Sigmoid colon (tissue), 7 donors: ENCODE data around the gene FHOD3. TPM values are rescaled to one million over a fixed set of nuclear protein-coding genes. Genes with fewer than 3 reads are reported as not detected.

Source experiments
- DNase-seq: peaks from one replicate; pipeline ENCODE4 v3.0.0-alpha.2; 2019
- H3K27ac ChIP-seq, 4 donors: fragments of 200-600 bp; sonication (generic); one replicate each; pipeline ENCODE4 v1.5.1; 2016 to 2019; ENCODE audit warnings: mild to moderate bottlenecking in 1 of 4
- H3K27me3 ChIP-seq, 3 donors: fragments of 200-600 bp; sonication (generic); one replicate each; pipeline ENCODE4 v1.5.1; 2019; ENCODE audit warnings: mild to moderate bottlenecking in 1 of 3
- H3K36me3 ChIP-seq, 4 donors: fragments of 200-600 bp; sonication (generic); one replicate each; pipeline ENCODE4 v1.5.1; 2016 to 2019
- H3K4me1 ChIP-seq, 4 donors: fragments of 200-600 bp; sonication (generic); one replicate each; pipeline ENCODE4 v1.5.1; 2017 to 2019
- H3K4me3 ChIP-seq, 4 donors: fragments of 200-600 bp; sonication (generic); one replicate each; pipeline ENCODE4 v1.5.1; 2017 to 2019; ENCODE audit warnings: mild to moderate bottlenecking in 2 of 4, moderate library complexity in 1 of 4
- H3K9me3 ChIP-seq, 4 donors: fragments of 200-600 bp in 3 of 4; sonication (generic) in 3 of 4; one replicate each; pipeline versions ENCODE4 v1.5.1 to v1.6.1; 2013 to 2019
- CTCF ChIP-seq, 4 experiments: fragments of 450-650 bp in 3 of 4; fragments of 200-600 bp in 1 of 4; IDR thresholded peaks; one replicate each; pipeline ENCODE4 v1.5.1; 2016 to 2019; ENCODE audit warnings: antibody characterized with exemption in 4 of 4, mild to moderate bottlenecking in 3 of 4, moderate library complexity in 2 of 4
- EP300 ChIP-seq, 4 donors: sonication (generic); formaldehyde crosslinking; IDR thresholded peaks; one replicate each; pipeline ENCODE4 v1.6.1; 2017; ENCODE audit warnings: antibody characterized with exemption in 4 of 4
- POLR2A ChIP-seq, 2 donors: fragments of 450-650 bp; IDR thresholded peaks; one replicate each; pipeline ENCODE4 v1.6.1; 2016; ENCODE audit warnings: antibody characterized with exemption in 2 of 2, mild to moderate bottlenecking in 2 of 2, moderate library complexity in 2 of 2
- POLR2AphosphoS5 ChIP-seq, 4 donors: sonication (generic); formaldehyde crosslinking; IDR thresholded peaks; one replicate each; pipeline ENCODE4 v1.6.1; 2017; ENCODE audit warnings: antibody characterized with exemption in 4 of 4
- WGBS, 2 donors: extraction: QIAGEN DNeasy Blood & Tissue Kit; methylation state at CpG; one replicate each; pipeline ENCODE4 v1.1.7; 2013; 5-methylcytosine and 5-hydroxymethylcytosine counted together
- intact Hi-C: fragments of 100-400 bp; cut with DNase I; formaldehyde crosslinking; loops from one replicate; pipeline ENCODE4 v1.15.1; 2023
- polyA plus RNA-seq, 3 donors: library from polyadenylated mRNA; stranded (reverse); fragments of 200-250 nt; gene quantifications; one replicate each; pipeline ENCODE4 v1.2.3, GENCODE V29; 2013
- total RNA-seq, 4 donors: library from RNA; depleted of rRNA; stranded (reverse); fragments of >200 nt; gene quantifications; one replicate each; pipeline ENCODE4 v1.1.0, GENCODE V29; 2016
- donor health status: healthy with polysubstance abuse.
- donor health status: Bipolar disorder and iron deficiency.
- donor health status: healthy.

FHOD3 gene
- total and polyA plus RNA-seq, 7 donors: 1.2 to 24.9 (median 9.5) TPM

- 86 to 88% methylated on average over 3 of the region's 3 CpGs for WGBS, 2 donors
- TF ChIP-seq POLR2AphosphoS5 (IDR thresholded peaks at IDR 0.05) (no peak), EP300 (IDR thresholded peaks at IDR 0.05) (no peak), POLR2A (IDR thresholded peaks at IDR 0.05) (no peak), CTCF (IDR thresholded peaks at IDR 0.05) (no peak)
- Histone ChIP-seq H3K36me3 (peaks cover 0 to 17% (median 0%) of the 10 kb centered on the region in 4 donors), H3K27me3 (no peaks in the 10 kb centered on the region), H3K4me3 (no peak overlapping the region), H3K27ac (peak overlapping the region in 1 of 4 donors; percentile 48), H3K4me1 (peaks cover 0 to 17% (median 6%) of the 10 kb centered on the region in 4 donors), H3K9me3 (no peaks in the 10 kb centered on the region)
- no peak for DNase-seq
- intact Hi-C loops: loop anchor here (1.0 kb wide), 1 partner anchor 70 kb away; no protein-coding TSS in a partner anchor
Observed at GRCh38 chr18:36757991-36758390, 460.5 kb downstream of the FHOD3 start.

- H3K27ac ChIP-seq: peak overlapping the region in 1 of 4 donors; percentile 44
Observed at GRCh38 chr18:36758623-36759022, 461.1 kb downstream of the FHOD3 start.

DNA sequence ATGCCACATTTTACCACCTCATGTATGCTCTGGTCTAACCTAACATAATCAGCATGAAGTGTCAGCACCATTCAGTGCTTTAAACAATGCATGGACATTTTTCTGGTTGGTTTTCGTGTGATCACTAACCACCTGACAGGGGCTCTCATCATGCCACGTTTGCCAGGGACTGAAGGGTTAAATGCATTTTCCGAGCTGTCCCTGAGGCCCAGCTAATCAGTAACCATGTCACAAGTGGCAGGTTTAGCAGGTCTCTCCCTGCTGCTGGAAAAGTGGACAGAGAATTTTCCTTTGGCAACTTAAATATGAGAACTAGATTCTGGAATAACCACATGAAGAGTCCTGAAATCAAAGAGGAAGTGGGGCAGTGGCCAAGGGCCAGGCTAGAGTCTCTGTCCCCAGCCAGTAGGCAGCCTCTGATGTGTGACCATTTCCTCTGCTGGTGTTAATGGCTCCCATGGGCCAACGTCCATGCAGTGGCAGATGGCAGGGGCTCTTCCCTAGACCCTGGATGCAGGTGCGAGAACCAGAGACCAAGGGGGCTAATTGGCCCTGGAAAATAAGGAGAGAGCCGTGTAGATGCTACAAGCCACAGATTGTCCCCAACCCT, 461.8 kb downstream of the FHOD3 start:
- H3K27me3 ChIP-seq: no peaks in the 10 kb centered on the region
- intact Hi-C loops: no loop called here
- H3K36me3 ChIP-seq: peaks cover 0 to 17% (median 0%) of the 10 kb centered on the region in 4 donors
- peaks cover 0 to 13% (median 3%) of the 10 kb centered on the region in 4 donors for H3K4me1 ChIP-seq
- no peaks in the 10 kb centered on the region for H3K9me3 ChIP-seq
- H3K4me3 ChIP-seq: no peak overlapping the region
- no peak overlapping the region for H3K27ac ChIP-seq
- DNase-seq: no peak
- 49 to 61% methylated on average over 6 of the region's 6 CpGs for WGBS, 2 donors
- TF ChIP-seq POLR2A (IDR thresholded peaks at IDR 0.05) (no peak), POLR2AphosphoS5 (IDR thresholded peaks at IDR 0.05) (no peak), CTCF (IDR thresholded peaks at IDR 0.05) (no peak), EP300 (IDR thresholded peaks at IDR 0.05) (no peak)

More at GRCh38 chr18:36758623-36759022, 461.1 kb downstream of the FHOD3 start:
- Histone ChIP-seq H3K9me3 (no peaks in the 10 kb centered on the region), H3K27me3 (no peaks in the 10 kb centered on the region), H3K4me1 (peaks cover 0 to 13% (median 3%) of the 10 kb centered on the region in 4 donors), H3K4me3 (no peak overlapping the region), H3K36me3 (peaks cover 0 to 17% (median 0%) of the 10 kb centered on the region in 4 donors)
- DNase-seq: no peak
- intact Hi-C loops: no loop called here
- WGBS, 2 donors: 76 to 80% methylated on average over 10 of the region's 10 CpGs
- TF ChIP-seq POLR2A (IDR thresholded peaks at IDR 0.05) (no peak), POLR2AphosphoS5 (IDR thresholded peaks at IDR 0.05) (no peak), CTCF (IDR thresholded peaks at IDR 0.05) (no peak), EP300 (IDR thresholded peaks at IDR 0.05) (no peak)

DNA sequence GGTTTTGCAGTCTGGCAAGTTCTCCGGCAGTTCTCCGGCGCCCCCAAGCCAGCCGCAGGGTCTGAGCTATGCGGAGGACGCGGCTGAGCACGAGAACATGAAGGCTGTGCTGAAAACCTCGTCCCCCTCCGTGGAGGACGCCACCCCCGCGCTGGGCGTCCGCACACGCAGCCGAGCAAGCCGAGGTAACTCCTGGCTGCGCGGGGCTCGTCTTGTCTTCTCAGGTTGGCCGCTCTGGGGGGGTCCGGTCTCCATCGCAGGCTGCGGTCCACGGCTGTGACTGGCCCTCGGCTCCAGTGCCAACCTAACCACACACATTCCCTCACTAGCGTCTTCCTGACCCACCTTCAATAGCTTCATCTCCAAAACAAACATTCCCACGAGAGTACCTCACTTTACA, 463.1 kb downstream of the FHOD3 start:
- intact Hi-C loops: no loop called here
- no peak for DNase-seq
- no peak overlapping the region for H3K4me3 ChIP-seq
- peaks cover 0 to 13% (median 3%) of the 10 kb centered on the region in 4 donors for H3K4me1 ChIP-seq
- no peaks in the 10 kb centered on the region for H3K9me3 ChIP-seq
- H3K27ac ChIP-seq: no peak overlapping the region
- no peak for TF ChIP-seq POLR2AphosphoS5 (IDR thresholded peaks at IDR 0.05)
- H3K36me3 ChIP-seq: peaks cover 0 to 17% (median 0%) of the 10 kb centered on the region in 4 donors
- WGBS, 2 donors: 96 to 97% methylated on average over 29 of the region's 29 CpGs
- H3K27me3 ChIP-seq: no peaks in the 10 kb centered on the region

DNA sequence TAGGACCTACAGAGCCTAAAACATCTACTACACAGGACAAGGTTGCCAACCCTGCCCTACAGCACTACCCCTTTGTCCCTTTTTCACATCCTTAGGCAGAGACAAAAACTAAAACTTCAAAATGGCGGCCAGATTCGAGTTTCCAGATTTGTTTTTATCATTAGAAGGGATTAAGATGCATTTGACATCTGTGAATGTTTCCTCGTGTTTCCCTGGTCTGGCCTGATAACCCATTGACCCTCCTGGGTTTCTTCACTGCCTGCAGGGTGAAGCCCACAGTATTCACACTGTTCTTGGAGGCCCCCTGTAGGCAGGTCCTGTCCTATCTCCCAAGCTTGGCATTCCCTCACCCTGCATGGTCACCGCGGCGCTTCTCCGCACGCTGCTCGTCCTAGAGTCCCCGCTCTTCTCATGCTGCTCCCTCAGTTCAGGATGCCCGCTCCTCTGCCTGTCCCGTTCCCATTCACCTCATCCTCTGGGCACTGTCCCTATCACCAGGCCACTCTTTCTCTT, 463.7 kb downstream of the FHOD3 start:
- Histone ChIP-seq H3K27ac (no peak overlapping the region), H3K27me3 (no peaks in the 10 kb centered on the region), H3K4me1 (peaks cover 0 to 11% (median 3%) of the 10 kb centered on the region in 4 donors), H3K4me3 (no peak overlapping the region), H3K9me3 (no peaks in the 10 kb centered on the region), H3K36me3 (peaks cover 0 to 17% (median 0%) of the 10 kb centered on the region in 4 donors)
- no peak for DNase-seq
- TF ChIP-seq POLR2AphosphoS5 (IDR thresholded peaks at IDR 0.05) (no peak), CTCF (IDR thresholded peaks at IDR 0.05) (no peak), EP300 (IDR thresholded peaks at IDR 0.05) (no peak)
- 95% methylated on average over 12 of the region's 12 CpGs for WGBS, 2 donors
- intact Hi-C loops: no loop called here
